Measurements from ENCODE around the gene ARHGAP26. TPM values are rescaled to one million over a fixed set of nuclear protein-coding genes. Genes with fewer than 3 reads are reported as not detected.

Gene ARHGAP26
- total and polyA plus RNA-seq, 4 experiments from 2014 or later = 2.0 to 22.7 (median 17.3) TPM

- Histone ChIP-seq H3K27ac (ENCODE audit: low read depth, low read length) (no peak overlapping the region), H3K4me3 (ENCODE audit: low read length in 2 of 2) (no peak overlapping the region), H3K36me3 (ENCODE audit: insufficient read depth, low read length) (no peaks in the 10 kb centered on the region), H3K4me1 (ENCODE audit: insufficient read depth, low read length) (no peaks in the 10 kb centered on the region), H3K27me3 (ENCODE audit: insufficient read depth, low read length) (no peaks in the 10 kb centered on the region), H3K9me3 (ENCODE audit: control insufficient read depth in 1 of 2, low read length in 2 of 2) (no peaks in the 10 kb centered on the region)
- intact Hi-C loops (cut with micrococcal nuclease) = no loop called here
- H3K4me3 Mint-ChIP-seq = no peak overlapping the region
- H3K4me1 Mint-ChIP-seq = peaks cover 0 to 4% (median 0%) of the 10 kb centered on the region in 4 donors
- POLR2A ChIA-PET (ENCODE audit: partially characterized antibody) = no interaction called here
- peaks cover 4 to 8% of the 10 kb centered on the region in 2 donors for H3K36me3 Mint-ChIP-seq
- H3K27me3 Mint-ChIP-seq = no peaks in the 10 kb centered on the region
- peaks cover 0 to 7% (median 3%) of the 10 kb centered on the region in 8 donors for H3K9me3 Mint-ChIP-seq
- no peak overlapping the region for H3K27ac Mint-ChIP-seq
- CTCF ChIA-PET (ENCODE audit: partially characterized antibody) = no interaction called here
- DNase-seq = no peak
Observed at GRCh38 chr5:143076377-143076776, 306.2 kb downstream of the ARHGAP26 start.

- Histone ChIP-seq H3K4me3 (ENCODE audit: low read length in 2 of 2) (no peak overlapping the region), H3K9me3 (ENCODE audit: control insufficient read depth in 1 of 2, low read length in 2 of 2) (no peaks in the 10 kb centered on the region), H3K36me3 (ENCODE audit: insufficient read depth, low read length) (no peaks in the 10 kb centered on the region), H3K27me3 (ENCODE audit: insufficient read depth, low read length) (no peaks in the 10 kb centered on the region), H3K27ac (ENCODE audit: low read depth, low read length) (no peak overlapping the region), H3K4me1 (ENCODE audit: insufficient read depth, low read length) (no peaks in the 10 kb centered on the region)
- Mint-ChIP-seq H3K4me1 (peaks cover 0 to 4% (median 0%) of the 10 kb centered on the region in 4 donors), H3K9me3 (peaks cover 0 to 2% (median 0%) of the 10 kb centered on the region in 8 donors), H3K27me3 (no peaks in the 10 kb centered on the region), H3K4me3 (no peak overlapping the region), H3K36me3 (peaks cover 0 to 4% of the 10 kb centered on the region in 2 donors), H3K27ac (no peak overlapping the region)
- no peak for DNase-seq
- intact Hi-C loops (cut with micrococcal nuclease) = no loop called here
- POLR2A ChIA-PET (ENCODE audit: partially characterized antibody) = no interaction called here
- CTCF ChIA-PET (ENCODE audit: partially characterized antibody) = no interaction called here
Observed at GRCh38 chr5:143077453-143078103, 307.4 kb downstream of the ARHGAP26 start.

GRCh38 chr5:143078313-143078712 lies 308.1 kb downstream of the ARHGAP26 start:
- H3K27me3 ChIP-seq (ENCODE audit: insufficient read depth, low read length) = no peaks in the 10 kb centered on the region
- peaks cover 0 to 2% (median 0%) of the 10 kb centered on the region in 8 donors for H3K9me3 Mint-ChIP-seq
- H3K27me3 Mint-ChIP-seq = no peaks in the 10 kb centered on the region
- no peak for DNase-seq
- CTCF ChIA-PET (ENCODE audit: partially characterized antibody) = no interaction called here
- peaks cover 0 to 4% of the 10 kb centered on the region in 2 donors for H3K36me3 Mint-ChIP-seq
- H3K9me3 ChIP-seq (ENCODE audit: control insufficient read depth in 1 of 2, low read length in 2 of 2) = no peaks in the 10 kb centered on the region
- no peak overlapping the region for H3K4me3 Mint-ChIP-seq
- H3K36me3 ChIP-seq (ENCODE audit: insufficient read depth, low read length) = no peaks in the 10 kb centered on the region
- H3K4me3 ChIP-seq (ENCODE audit: low read length in 2 of 2) = no peak overlapping the region
- intact Hi-C loops (cut with micrococcal nuclease) = no loop called here
- H3K27ac ChIP-seq (ENCODE audit: low read depth, low read length) = no peak overlapping the region
- H3K4me1 ChIP-seq (ENCODE audit: insufficient read depth, low read length) = no peaks in the 10 kb centered on the region
- peaks cover 0 to 4% (median under 1%) of the 10 kb centered on the region in 4 donors for H3K4me1 Mint-ChIP-seq
- POLR2A ChIA-PET (ENCODE audit: partially characterized antibody) = no interaction called here
- no peak overlapping the region for H3K27ac Mint-ChIP-seq

GRCh38 chr5:143078971-143079370 lies 308.8 kb downstream of the ARHGAP26 start:
- ChIA-PET CTCF (ENCODE audit: partially characterized antibody) (no interaction called here), POLR2A (ENCODE audit: partially characterized antibody) (no interaction called here)
- no peak overlapping the region for H3K27ac Mint-ChIP-seq
- no peaks in the 10 kb centered on the region for H3K4me1 ChIP-seq (ENCODE audit: insufficient read depth, low read length)
- H3K36me3 ChIP-seq (ENCODE audit: insufficient read depth, low read length) = no peaks in the 10 kb centered on the region
- intact Hi-C loops (cut with micrococcal nuclease) = no loop called here
- H3K9me3 ChIP-seq (ENCODE audit: control insufficient read depth in 1 of 2, low read length in 2 of 2) = no peaks in the 10 kb centered on the region
- H3K27me3 ChIP-seq (ENCODE audit: insufficient read depth, low read length) = no peaks in the 10 kb centered on the region
- peaks cover 0 to 8% of the 10 kb centered on the region in 2 donors for H3K36me3 Mint-ChIP-seq
- peaks cover 0 to 4% (median under 1%) of the 10 kb centered on the region in 4 donors for H3K4me1 Mint-ChIP-seq
- peaks cover 0 to 2% (median 0%) of the 10 kb centered on the region in 8 donors for H3K9me3 Mint-ChIP-seq
- no peak overlapping the region for H3K27ac ChIP-seq (ENCODE audit: low read depth, low read length)
- H3K4me3 ChIP-seq (ENCODE audit: low read length in 2 of 2) = no peak overlapping the region
- H3K27me3 Mint-ChIP-seq = no peaks in the 10 kb centered on the region
- H3K4me3 Mint-ChIP-seq = no peak overlapping the region
- no peak for DNase-seq

GRCh38 chr5:143080407-143080806 lies 310.2 kb downstream of the ARHGAP26 start:
- Mint-ChIP-seq H3K36me3 (peaks cover 5 to 8% of the 10 kb centered on the region in 2 donors), H3K9me3 (peaks cover 0 to 2% (median 0%) of the 10 kb centered on the region in 8 donors), H3K4me3 (no peak overlapping the region), H3K27me3 (no peaks in the 10 kb centered on the region), H3K27ac (peak overlapping the region in 2 of 7 donors; percentile 45 to 62), H3K4me1 (peaks cover 0 to 1% (median under 1%) of the 10 kb centered on the region in 4 donors)
- Histone ChIP-seq H3K36me3 (ENCODE audit: insufficient read depth, low read length) (no peaks in the 10 kb centered on the region), H3K4me1 (ENCODE audit: insufficient read depth, low read length) (no peaks in the 10 kb centered on the region), H3K4me3 (ENCODE audit: low read length in 2 of 2) (no peak overlapping the region), H3K27me3 (ENCODE audit: insufficient read depth, low read length) (no peaks in the 10 kb centered on the region), H3K27ac (ENCODE audit: low read depth, low read length) (no peak overlapping the region), H3K9me3 (ENCODE audit: control insufficient read depth in 1 of 2, low read length in 2 of 2) (no peaks in the 10 kb centered on the region)
- CTCF ChIA-PET (ENCODE audit: partially characterized antibody) = interaction anchor here (1.8 kb wide), 1 partner anchor 10 kb away, joined by 4 read pairs; no protein-coding TSS in a partner anchor
- POLR2A ChIA-PET (ENCODE audit: partially characterized antibody) = no interaction called here
- intact Hi-C loops (cut with micrococcal nuclease) = no loop called here
- no peak for DNase-seq

- no peaks in the 10 kb centered on the region for H3K36me3 ChIP-seq (ENCODE audit: insufficient read depth, low read length)
- ChIA-PET POLR2A (ENCODE audit: partially characterized antibody) (no interaction called here), CTCF (ENCODE audit: partially characterized antibody) (interaction anchor here (1.8 kb wide), 1 partner anchor 9 kb away, joined by 4 read pairs; no protein-coding TSS in a partner anchor)
- H3K4me1 ChIP-seq (ENCODE audit: insufficient read depth, low read length) = no peaks in the 10 kb centered on the region
- H3K27me3 ChIP-seq (ENCODE audit: insufficient read depth, low read length) = no peaks in the 10 kb centered on the region
- Mint-ChIP-seq H3K27ac (peak overlapping the region in 2 of 7 donors; percentile 43 to 62), H3K4me3 (no peak overlapping the region), H3K27me3 (no peaks in the 10 kb centered on the region), H3K9me3 (peaks cover 0 to 2% (median 0%) of the 10 kb centered on the region in 8 donors), H3K36me3 (peaks cover 6 to 8% of the 10 kb centered on the region in 2 donors), H3K4me1 (peaks cover 0 to 1% (median under 1%) of the 10 kb centered on the region in 4 donors)
- no peak for DNase-seq
- H3K27ac ChIP-seq (ENCODE audit: low read depth, low read length) = no peak overlapping the region
- no peaks in the 10 kb centered on the region for H3K9me3 ChIP-seq (ENCODE audit: control insufficient read depth in 1 of 2, low read length in 2 of 2)
- H3K4me3 ChIP-seq (ENCODE audit: low read length in 2 of 2) = no peak overlapping the region
- intact Hi-C loops (cut with micrococcal nuclease) = no loop called here
Observed at GRCh38 chr5:143080982-143081381, 310.8 kb downstream of the ARHGAP26 start.

GRCh38 chr5:143083006-143083405 lies 312.8 kb downstream of the ARHGAP26 start:
- H3K36me3 Mint-ChIP-seq = peaks cover 6 to 10% of the 10 kb centered on the region in 2 donors
- H3K4me3 ChIP-seq (ENCODE audit: low read length in 2 of 2) = no peak overlapping the region
- H3K27ac Mint-ChIP-seq = no peak overlapping the region
- no peaks in the 10 kb centered on the region for H3K27me3 Mint-ChIP-seq
- no peak for DNase-seq
- H3K4me3 Mint-ChIP-seq = no peak overlapping the region
- H3K4me1 Mint-ChIP-seq = peaks cover 0 to 1% (median under 1%) of the 10 kb centered on the region in 4 donors
- no peaks in the 10 kb centered on the region for H3K9me3 ChIP-seq (ENCODE audit: control insufficient read depth in 1 of 2, low read length in 2 of 2)
- H3K4me1 ChIP-seq (ENCODE audit: insufficient read depth, low read length) = no peaks in the 10 kb centered on the region
- H3K27ac ChIP-seq (ENCODE audit: low read depth, low read length) = no peak overlapping the region
- ChIA-PET POLR2A (ENCODE audit: partially characterized antibody) (no interaction called here), CTCF (ENCODE audit: partially characterized antibody) (interaction anchor here (1.1 to 1.2 kb wide), 2 partner anchors 17 to 161 kb away, joined by 3 to 5 read pairs; no protein-coding TSS in a partner anchor)
- no peaks in the 10 kb centered on the region for H3K27me3 ChIP-seq (ENCODE audit: insufficient read depth, low read length)
- H3K9me3 Mint-ChIP-seq = no peaks in the 10 kb centered on the region
- H3K36me3 ChIP-seq (ENCODE audit: insufficient read depth, low read length) = no peaks in the 10 kb centered on the region
- intact Hi-C loops (cut with micrococcal nuclease) = no loop called here
